IMR-90 (cell line): Measurements from ENCODE around the gene LEO1. TPM values are rescaled to one million over a fixed set of nuclear protein-coding genes. Genes with fewer than 3 reads are reported as not detected.

Source experiments
- ATAC-seq: fragments of 200-7000 bp; cut with Tn5 transposase; 2 replicates; pipeline ENCODE4 v1.9.1; 2020; ENCODE audit warnings: low read depth, mild to moderate bottlenecking, moderate library complexity
- BruUV-seq: library from RNA; stranded (reverse); fragments of 400-500 nt; replicated peaks from 2 replicates; lab custom pipeline; 2021; lab: Mats Ljungman, UMichigan
- CTCF ChIA-PET: fragments of 300-600 bp; formaldehyde crosslinking; extraction: SDS; loops from one replicate; lab custom pipeline; 2021; ENCODE audit warnings: antibody characterized with exemption; lab: Yijun Ruan, JAX
- POLR2A ChIA-PET: fragments of 300-600 bp; sonication (Branson Sonifier 250); formaldehyde crosslinking; loops from one replicate; lab custom pipeline; 2022; ENCODE audit warnings: antibody characterized with exemption; ENCODE audit not compliant: unreplicated experiment; lab: Charles Lee
- DNase-seq: peaks from one replicate; pipeline ENCODE4 v3.0.0; 2013
- H2AFZ ChIP-seq: replicated peaks from 2 replicates; pipeline ENCODE3; 2013; ENCODE audit warnings: low read length, mild to moderate bottlenecking; ENCODE audit not compliant: poor library complexity
- H2AK5ac ChIP-seq: 2 replicates; pipeline ENCODE4 v1.6.1; 2013; ENCODE audit warnings: low read depth, low read length, inconsistent platforms
- H2AK9ac ChIP-seq: replicated peaks from 2 replicates; pipeline ENCODE3; 2013; ENCODE audit warnings: mild to moderate bottlenecking, low read depth, low read length, moderate library complexity; ENCODE audit not compliant: poor library complexity
- H2BK120ac ChIP-seq: 2 replicates; pipeline ENCODE4 v1.6.1; 2013; ENCODE audit warnings: low read depth, low read length, inconsistent platforms
- H2BK15ac ChIP-seq: 3 replicates; pipeline ENCODE4 v1.6.1; 2013; ENCODE audit warnings: low read depth, low read length, inconsistent platforms
- H2BK20ac ChIP-seq: 2 replicates; pipeline ENCODE4 v1.6.1; 2013; ENCODE audit warnings: low read depth, mild to moderate bottlenecking, inconsistent platforms, low read length, moderate library complexity
- H2BK5ac ChIP-seq: 2 replicates; pipeline ENCODE4 v1.6.1; 2013; ENCODE audit warnings: mild to moderate bottlenecking, low read depth, low read length, inconsistent platforms; ENCODE audit not compliant: poor library complexity, severe bottlenecking
- H3K14ac ChIP-seq: replicated peaks from 2 replicates; pipeline ENCODE4 v1.6.1; 2013; ENCODE audit warnings: low read depth, low read length, inconsistent platforms
- H3K18ac ChIP-seq: 2 replicates; pipeline ENCODE4 v1.6.1; 2013; ENCODE audit warnings: low read depth, low read length, control low read depth
- H3K23ac ChIP-seq: 2 replicates; pipeline ENCODE4 v1.6.1; 2013; ENCODE audit warnings: low read depth, low read length, inconsistent platforms
- H3K27ac ChIP-seq: 2 replicates; pipeline ENCODE4 v1.5.1; 2013; ENCODE audit warnings: mild to moderate bottlenecking, control low read depth, low read length; ENCODE audit not compliant: insufficient read depth
- H3K27me3 ChIP-seq: 2 replicates; pipeline ENCODE4 v1.6.1; 2013; ENCODE audit warnings: low read length; ENCODE audit not compliant: control insufficient read depth, insufficient read depth
- H3K36me3 ChIP-seq: 2 replicates; pipeline ENCODE4 v1.6.1; 2013; ENCODE audit warnings: low read length, mixed read lengths; ENCODE audit not compliant: control insufficient read depth, insufficient read depth
- H3K4ac ChIP-seq: 2 replicates; pipeline ENCODE4 v1.6.1; 2013; ENCODE audit warnings: low read depth, low read length, inconsistent platforms
- H3K4me1 ChIP-seq: 2 replicates; pipeline ENCODE4 v1.6.1; 2013; ENCODE audit warnings: low read length, mixed read lengths; ENCODE audit not compliant: control insufficient read depth, insufficient read depth
- H3K4me2 ChIP-seq: 2 replicates; pipeline ENCODE4 v1.6.1; 2013; ENCODE audit warnings: low read depth, mild to moderate bottlenecking, control low read depth, low read length, moderate library complexity
- H3K4me3 ChIP-seq: 2 replicates; pipeline ENCODE4 v1.5.1; 2013; ENCODE audit warnings: low read depth, mild to moderate bottlenecking, control low read depth, low read length, moderate library complexity; ENCODE audit not compliant: insufficient read depth
- H3K56ac ChIP-seq: 2 replicates; pipeline ENCODE4 v1.6.1; 2013; ENCODE audit warnings: low read length, inconsistent platforms; ENCODE audit not compliant: insufficient read depth; ENCODE audit errors: extremely low read depth
- H3K79me1 ChIP-seq, 2 experiments: 2 replicates each; pipeline ENCODE4 v1.6.1; 2013; ENCODE audit warnings: low read length in 2 of 2, inconsistent platforms in 1 of 2, low read depth in 1 of 2
- H3K9ac ChIP-seq: 2 replicates; pipeline ENCODE4 v1.6.1; 2013; ENCODE audit warnings: low read depth, low read length, control low read depth
- H3K9me1 ChIP-seq: 2 replicates; pipeline ENCODE4 v1.6.1; 2013; ENCODE audit warnings: low read length, inconsistent platforms; ENCODE audit not compliant: insufficient read depth
- H3K9me3 ChIP-seq: 2 replicates; pipeline ENCODE4 v1.6.1; 2013; ENCODE audit warnings: low read length; ENCODE audit not compliant: control insufficient read depth, insufficient read depth
- H4K20me1 ChIP-seq: 2 replicates; pipeline ENCODE4 v1.6.1; 2013; ENCODE audit warnings: low read length, inconsistent platforms; ENCODE audit not compliant: insufficient read depth
- H4K5ac ChIP-seq: 2 replicates; pipeline ENCODE4 v1.6.1; 2013; ENCODE audit warnings: mild to moderate bottlenecking, low read depth, low read length, control low read depth
- H4K8ac ChIP-seq, 2 experiments: 2 replicates each; pipeline ENCODE4 v1.6.1; 2013; ENCODE audit warnings: low read depth in 2 of 2, low read length in 2 of 2, control low read depth in 1 of 2, inconsistent platforms in 1 of 2
- H4K91ac ChIP-seq: 2 replicates; pipeline ENCODE4 v1.6.1; 2013; ENCODE audit warnings: low read depth, low read length, inconsistent platforms; ENCODE audit not compliant: insufficient read depth
- BHLHE40 ChIP-seq: fragments of 150-350 bp; IDR thresholded peaks from 2 replicates; pipeline ENCODE4 v1.6.1; 2016; ENCODE audit warnings: mild to moderate bottlenecking, low read depth, low read length
- CEBPB ChIP-seq: IDR thresholded peaks from 2 replicates; pipeline ENCODE4 v1.6.1; 2012; ENCODE audit warnings: low read depth, low read length, improper control_type of control experiment
- CHD1 ChIP-seq: IDR thresholded peaks from 2 replicates; pipeline ENCODE4 v1.6.1; 2012; ENCODE audit warnings: low read depth, low read length, improper control_type of control experiment
- FOS ChIP-seq: fragments of 150-350 bp; IDR thresholded peaks from 2 replicates; pipeline ENCODE4 v1.6.1; 2016; ENCODE audit warnings: low read depth, low read length
- MAFK ChIP-seq: IDR thresholded peaks from 2 replicates; pipeline ENCODE4 v1.6.1; 2012; ENCODE audit warnings: low read depth, low read length, improper control_type of control experiment
- MXI1 ChIP-seq: IDR thresholded peaks from 2 replicates; pipeline ENCODE4 v1.6.1; 2012; ENCODE audit warnings: low read depth, mild to moderate bottlenecking, low read length, moderate library complexity, borderline replicate concordance
- POLR2A ChIP-seq: IDR thresholded peaks from 2 replicates; pipeline ENCODE4 v1.6.1; 2012; ENCODE audit warnings: mild to moderate bottlenecking, low read depth, low read length
- RFX5 ChIP-seq: IDR thresholded peaks from 2 replicates; pipeline ENCODE4 v1.8.0; 2012; ENCODE audit warnings: low read depth, mild to moderate bottlenecking, low read length, moderate library complexity
- WGBS, 2 experiments: methylation state at CpG; one replicate each; pipeline versions ENCODE4 v1.1.5 to v1.1.7; 2013; ENCODE audit warnings: missing lambda C conversion rate in 2 of 2; ENCODE audit not compliant: insufficient read length in 1 of 2; ENCODE audit errors: extremely low coverage in 2 of 2; 5-methylcytosine and 5-hydroxymethylcytosine counted together
- dilution Hi-C: fragments of 300-500 bp; cut with HindIII; formaldehyde crosslinking; loops from one replicate; pipeline ENCODE4 v1.14.3; 2018; ENCODE audit warnings: low sequenced_read_pairs; ENCODE audit not compliant: unreplicated experiment
- in situ Hi-C: fragments of 300-500 bp; cut with MboI; formaldehyde crosslinking; loops from 3 replicates; pipeline ENCODE4 v1.14.3; 2019; ENCODE audit warnings: low sequenced_read_pairs, inconsistent platforms, mixed read lengths
- intact Hi-C: fragments of 100-400 bp; cut with micrococcal nuclease; formaldehyde crosslinking; loops from 2 replicates; pipeline ENCODE4 v1.10.0; 2022
- polyA plus RNA-seq, 3 experiments: library from polyadenylated mRNA; depleted of rRNA; stranded (reverse); fragments of >200 nt; gene quantifications; 2 replicates each; pipeline ENCODE4 v1.2.3, GENCODE V29; 2012; ENCODE audit warnings: low replicate concordance in 1 of 3
- total RNA-seq: library from RNA; depleted of rRNA; stranded (reverse); fragments of >200 nt; gene quantifications from 2 replicates; pipeline ENCODE4 v1.2.3, GENCODE V29; 2012
- TF ChIP-seq, protein P1 (sequence below): fragments of 150-350 bp; IDR thresholded peaks from 2 replicates; pipeline ENCODE4 v1.6.1; 2017; ENCODE audit warnings: mild to moderate bottlenecking, antibody characterized with exemption, low read length, low read depth

The LEO1 gene
- total and polyA plus RNA-seq, 2 of the 4 experiments (the other 2 are of a cell fraction): 9.0 to 11.5 TPM

DNA sequence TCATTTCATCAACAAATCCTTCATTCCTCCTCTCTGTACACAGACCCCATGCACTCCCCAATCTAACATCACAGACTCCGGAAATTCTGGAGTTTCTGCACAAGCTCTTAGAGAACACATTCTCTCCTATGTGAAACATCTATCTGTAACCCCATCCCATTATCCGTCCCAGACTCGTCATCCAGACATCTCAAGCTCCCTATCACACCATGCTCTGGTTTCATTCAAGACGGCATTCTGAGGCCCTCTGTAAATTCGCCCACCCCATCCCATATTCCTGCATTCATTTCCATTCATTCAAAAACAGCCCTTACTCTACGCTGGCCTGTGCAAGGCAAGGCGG, 575 bp downstream of the LEO1 start:
- peaks cover 18 to 51% of the 10 kb centered on the region in 2 experiments for H3K79me1 ChIP-seq
- H3K56ac ChIP-seq: peak overlapping the region; percentile 31; the same call in 1 of the 2 replicates
- peak overlapping the region; percentile 66 to 98; a peak in 3 of 4 replicates for H4K8ac ChIP-seq
- peak overlapping the region; percentile 70; the same call in 1 of the 2 replicates for H4K91ac ChIP-seq
- no peaks in the 10 kb centered on the region for H3K27me3 ChIP-seq
- H2BK120ac ChIP-seq: 0 out of 2 replicates have a peak overlapping the region, but pooled peaks have one; percentile 73
- peaks cover 16% of the 10 kb centered on the region; the same call in 1 of the 2 replicates for H4K20me1 ChIP-seq
- ATAC-seq (peak; percentile 8), DNase-seq (no peak)
- H3K23ac ChIP-seq: peak overlapping the region; percentile 85; the same call in 1 of the 2 replicates
- intact Hi-C loops: loop anchor here (2.0 kb wide), 1 partner anchor 48 kb away; the partner anchor contains the start of gene MAPK6
- peak overlapping the region; percentile 91 for H3K4ac ChIP-seq
- H2BK15ac ChIP-seq: no peak overlapping the region
- WGBS, 2 experiments: 0% methylated on average over 5 of the region's 7 CpGs; no CpG with 5 or more reads in 1 of the 2 experiments
- H2BK5ac ChIP-seq: peak overlapping the region; percentile 84
- peak overlapping the region; percentile 70; the same call in 1 of the 2 replicates for H4K5ac ChIP-seq
- in situ Hi-C loops: loop anchor here (10.0 kb wide), 1 partner anchor 244 kb away; no protein-coding TSS in a partner anchor
- peaks cover 6% of the 10 kb centered on the region; the same call in 1 of the 2 replicates for H3K9me1 ChIP-seq
- H3K36me3 ChIP-seq: no peaks in the 10 kb centered on the region
- TF ChIP-seq MXI1 (no peak), RFX5 (no peak), CEBPB (no peak), FOS (no peak), POLR2A (no peak), CHD1 (no peak), MAFK (no peak), BHLHE40 (no peak)
- TF ChIP-seq, protein P1, sequence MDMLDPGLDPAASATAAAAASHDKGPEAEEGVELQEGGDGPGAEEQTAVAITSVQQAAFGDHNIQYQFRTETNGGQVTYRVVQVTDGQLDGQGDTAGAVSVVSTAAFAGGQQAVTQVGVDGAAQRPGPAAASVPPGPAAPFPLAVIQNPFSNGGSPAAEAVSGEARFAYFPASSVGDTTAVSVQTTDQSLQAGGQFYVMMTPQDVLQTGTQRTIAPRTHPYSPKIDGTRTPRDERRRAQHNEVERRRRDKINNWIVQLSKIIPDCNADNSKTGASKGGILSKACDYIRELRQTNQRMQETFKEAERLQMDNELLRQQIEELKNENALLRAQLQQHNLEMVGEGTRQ: no peak
- no peak overlapping the region for H2BK20ac ChIP-seq
- no peaks in the 10 kb centered on the region for H3K9me3 ChIP-seq
- CTCF ChIA-PET: interaction anchor here (0.7 to 1.0 kb wide), 4 partner anchors 9 to 624 kb away, joined by 3 to 6 read pairs (median 4); no protein-coding TSS in a partner anchor
- H2AK9ac ChIP-seq: peak overlapping the region; percentile 67
- BruUV-seq: no TSS peak
- peak overlapping the region; percentile 93 for H2AFZ ChIP-seq
- H3K14ac ChIP-seq: peak overlapping the region; percentile 97
- peak overlapping the region; percentile 73 for H3K4me3 ChIP-seq
- H3K27ac ChIP-seq: peak overlapping the region; percentile 91
- H2AK5ac ChIP-seq: peak overlapping the region; percentile 5; the same call in 1 of the 2 replicates
- dilution Hi-C loops: no loop called here
- POLR2A ChIA-PET: interaction anchor here (0.7 kb wide), 1 partner anchor 49 kb away, joined by 3 read pairs; no protein-coding TSS in a partner anchor
- H3K4me1 ChIP-seq: 0 out of 2 replicates have a peak, but pooled peaks cover 2% of the 10 kb centered on the region
- H3K18ac ChIP-seq: peak overlapping the region; percentile 5; the same call in 1 of the 2 replicates
- peak overlapping the region; percentile 89 for H3K9ac ChIP-seq
- H3K4me2 ChIP-seq: peak overlapping the region; percentile 93
